ENCODE data around the gene RNASEL.

GRCh38 chr1:182596934-182597333, 7.9 kb upstream of the RNASEL start:
- TF ChIP-seq, protein P1, sequence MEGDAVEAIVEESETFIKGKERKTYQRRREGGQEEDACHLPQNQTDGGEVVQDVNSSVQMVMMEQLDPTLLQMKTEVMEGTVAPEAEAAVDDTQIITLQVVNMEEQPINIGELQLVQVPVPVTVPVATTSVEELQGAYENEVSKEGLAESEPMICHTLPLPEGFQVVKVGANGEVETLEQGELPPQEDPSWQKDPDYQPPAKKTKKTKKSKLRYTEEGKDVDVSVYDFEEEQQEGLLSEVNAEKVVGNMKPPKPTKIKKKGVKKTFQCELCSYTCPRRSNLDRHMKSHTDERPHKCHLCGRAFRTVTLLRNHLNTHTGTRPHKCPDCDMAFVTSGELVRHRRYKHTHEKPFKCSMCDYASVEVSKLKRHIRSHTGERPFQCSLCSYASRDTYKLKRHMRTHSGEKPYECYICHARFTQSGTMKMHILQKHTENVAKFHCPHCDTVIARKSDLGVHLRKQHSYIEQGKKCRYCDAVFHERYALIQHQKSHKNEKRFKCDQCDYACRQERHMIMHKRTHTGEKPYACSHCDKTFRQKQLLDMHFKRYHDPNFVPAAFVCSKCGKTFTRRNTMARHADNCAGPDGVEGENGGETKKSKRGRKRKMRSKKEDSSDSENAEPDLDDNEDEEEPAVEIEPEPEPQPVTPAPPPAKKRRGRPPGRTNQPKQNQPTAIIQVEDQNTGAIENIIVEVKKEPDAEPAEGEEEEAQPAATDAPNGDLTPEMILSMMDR (IDR thresholded peaks at IDR 0.05; ENCODE audit: low read depth, low read length, missing input control), result no peak
- TF ChIP-seq GABPA (IDR thresholded peaks at IDR 0.05 in 1 of 2, conservative IDR thresholded peaks at IDR 0.05 in 1 of 2) (no peak), TAF1 (conservative IDR thresholded peaks at IDR 0.05) (no peak), RAD21 (IDR thresholded peaks at IDR 0.05) (no peak), ZBTB33 (IDR thresholded peaks at IDR 0.05) (no peak), EGR1 (IDR thresholded peaks at IDR 0.05; ENCODE audit: low read depth in 2 of 2) (no peak), MAX (IDR thresholded peaks at IDR 0.05) (no peak)

All from liver (tissue), 3 donors.